ENCODE data around the gene VKORC1. TPM values are rescaled to one million over a fixed set of nuclear protein-coding genes. Genes with fewer than 3 reads are reported as not detected.
"Not testable (repeated sequence)": the region's sequence is repeated elsewhere in the genome, so short reads cannot be mapped to it uniquely, and the experiment has no call there.

The VKORC1 gene
- total RNA-seq, 2 donors from 2014 or later, result 39.5 to 50.3 TPM

DNA sequence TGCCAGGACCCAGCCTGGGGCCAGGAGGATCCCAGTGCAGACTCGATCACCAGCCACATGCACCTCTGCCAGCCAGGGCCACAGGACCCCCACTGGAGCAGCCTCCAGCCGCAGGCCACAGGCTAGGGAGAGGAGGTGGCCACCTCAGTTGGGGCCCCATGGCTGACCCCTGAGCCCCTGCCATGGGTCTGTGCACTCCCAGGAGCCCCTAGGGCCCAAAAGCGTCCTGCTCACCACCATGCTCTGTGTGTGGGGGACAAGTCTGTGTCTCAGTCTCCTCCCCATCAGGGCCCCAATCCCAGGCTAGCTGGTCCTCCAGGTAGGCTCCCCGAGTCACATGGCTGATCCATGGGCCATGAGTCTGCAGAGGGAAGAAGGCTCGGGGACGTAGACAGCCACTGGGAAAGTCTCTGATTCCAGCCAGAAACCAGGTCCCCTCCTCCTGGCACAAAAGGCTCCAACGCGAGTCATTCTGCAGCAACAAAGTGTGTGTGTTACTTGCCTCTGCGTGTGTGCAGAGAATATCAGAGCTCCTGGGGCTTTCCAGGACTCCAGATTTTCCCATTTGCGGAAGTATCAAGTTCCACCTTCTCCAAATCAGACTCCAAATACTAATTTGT, 47.0 kb upstream of the VKORC1 start:
- TF ChIP-seq, protein P1, sequence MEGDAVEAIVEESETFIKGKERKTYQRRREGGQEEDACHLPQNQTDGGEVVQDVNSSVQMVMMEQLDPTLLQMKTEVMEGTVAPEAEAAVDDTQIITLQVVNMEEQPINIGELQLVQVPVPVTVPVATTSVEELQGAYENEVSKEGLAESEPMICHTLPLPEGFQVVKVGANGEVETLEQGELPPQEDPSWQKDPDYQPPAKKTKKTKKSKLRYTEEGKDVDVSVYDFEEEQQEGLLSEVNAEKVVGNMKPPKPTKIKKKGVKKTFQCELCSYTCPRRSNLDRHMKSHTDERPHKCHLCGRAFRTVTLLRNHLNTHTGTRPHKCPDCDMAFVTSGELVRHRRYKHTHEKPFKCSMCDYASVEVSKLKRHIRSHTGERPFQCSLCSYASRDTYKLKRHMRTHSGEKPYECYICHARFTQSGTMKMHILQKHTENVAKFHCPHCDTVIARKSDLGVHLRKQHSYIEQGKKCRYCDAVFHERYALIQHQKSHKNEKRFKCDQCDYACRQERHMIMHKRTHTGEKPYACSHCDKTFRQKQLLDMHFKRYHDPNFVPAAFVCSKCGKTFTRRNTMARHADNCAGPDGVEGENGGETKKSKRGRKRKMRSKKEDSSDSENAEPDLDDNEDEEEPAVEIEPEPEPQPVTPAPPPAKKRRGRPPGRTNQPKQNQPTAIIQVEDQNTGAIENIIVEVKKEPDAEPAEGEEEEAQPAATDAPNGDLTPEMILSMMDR (IDR thresholded peaks at IDR 0.05), result no peak
- intact Hi-C loops (cut with DNase I), result loop anchor here (10.0 kb wide), 1 partner anchor 157 kb away; the partner anchor contains the start of gene HSD3B7
- DNase-seq, result peak; percentile 57
- Histone ChIP-seq H3K4me1 (peaks cover 23% of the 10 kb centered on the region), H3K27ac (peak overlapping the region; percentile 91), H3K4me3 (no peak overlapping the region), H3K36me3 (no peaks in the 10 kb centered on the region), H3K9me3 (no peaks in the 10 kb centered on the region), H3K9ac (ENCODE audit: low read depth in 2 of 2, low read length in 2 of 2) (peak overlapping the region; percentile 61 to 74), H3K27me3 (no peaks in the 10 kb centered on the region)

GRCh38 chr16:31141071-31141469, 46.5 kb upstream of the VKORC1 start:
- not testable (repeated sequence) for H3K4me3 ChIP-seq
- H3K9ac ChIP-seq (ENCODE audit: low read depth in 2 of 2, low read length in 2 of 2), result peak overlapping the region; percentile 61 to 74

GRCh38 chr16:31138621-31139578, 44.3 kb upstream of the VKORC1 start:
- Histone ChIP-seq H3K9ac (ENCODE audit: low read depth in 2 of 2, low read length in 2 of 2) (peak overlapping the region; percentile 33 to 80), H3K4me3 (no peak overlapping the region), H3K4me1 (peaks cover 23% of the 10 kb centered on the region), H3K27me3 (no peaks in the 10 kb centered on the region), H3K27ac (peak overlapping the region; percentile 67), H3K9me3 (no peaks in the 10 kb centered on the region), H3K36me3 (no peaks in the 10 kb centered on the region)
- TF ChIP-seq, protein P1 (IDR thresholded peaks at IDR 0.05), result no peak
- peak; percentile 83 for DNase-seq
- intact Hi-C loops (cut with DNase I), result no loop called here

More at GRCh38 chr16:31141071-31141469, 46.5 kb upstream of the VKORC1 start:
- peaks cover 23% of the 10 kb centered on the region for H3K4me1 ChIP-seq
- intact Hi-C loops (cut with DNase I), result loop anchor here (10.0 kb wide), 1 partner anchor 156 kb away; the partner anchor contains the start of gene HSD3B7
- H3K27ac ChIP-seq, result peak overlapping the region; percentile 91
- not testable (repeated sequence) for H3K9me3 ChIP-seq, DNase-seq, H3K36me3 ChIP-seq, H3K27me3 ChIP-seq

GRCh38 chr16:31136822-31137499, 42.4 kb upstream of the VKORC1 start:
- H3K9me3 ChIP-seq; H3K27me3 ChIP-seq; H3K4me3 ChIP-seq; H3K36me3 ChIP-seq; DNase-seq; H3K27ac ChIP-seq; intact Hi-C loops (cut with DNase I); H3K9ac ChIP-seq (ENCODE audit: low read depth in 2 of 2, low read length in 2 of 2): not testable (repeated sequence)
- peaks cover 32% of the 10 kb centered on the region for H3K4me1 ChIP-seq

DNA sequence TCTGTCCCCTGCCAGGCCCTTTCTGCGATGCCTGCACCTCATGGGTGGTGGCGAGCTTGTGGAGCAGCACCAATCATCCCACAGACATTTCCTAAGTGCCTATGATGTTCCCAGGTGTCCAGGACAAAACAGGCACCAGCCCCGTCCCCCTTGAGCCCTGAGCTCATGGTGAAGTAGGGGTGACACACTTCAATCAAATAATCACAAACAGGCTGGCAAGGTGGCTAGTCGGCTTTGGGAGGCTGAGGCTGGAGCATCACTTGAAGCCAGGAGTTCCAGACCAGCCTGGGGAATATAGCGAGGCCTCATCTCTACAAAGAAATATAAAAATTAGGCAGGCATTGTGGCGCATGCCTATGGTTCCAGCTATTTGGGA, 41.7 kb upstream of the VKORC1 start:
- no peak overlapping the region for H3K4me3 ChIP-seq
- no peaks in the 10 kb centered on the region for H3K27me3 ChIP-seq
- no peaks in the 10 kb centered on the region for H3K9me3 ChIP-seq
- peaks cover 26% of the 10 kb centered on the region for H3K4me1 ChIP-seq
- TF ChIP-seq, protein P1 (IDR thresholded peaks at IDR 0.05), result no peak
- H3K36me3 ChIP-seq, result no peaks in the 10 kb centered on the region
- no peak overlapping the region for H3K27ac ChIP-seq
- intact Hi-C loops (cut with DNase I), result no loop called here
- H3K9ac ChIP-seq (ENCODE audit: low read depth in 2 of 2, low read length in 2 of 2), result peak overlapping the region in 1 of 2 donors; percentile 100
- no peak for DNase-seq

Measured in colonic mucosa (tissue), 4 donors.